HG03520 (cell line): ENCODE measurements around the gene SMOC2.
"Not testable (repeated sequence)": the region's sequence is repeated elsewhere in the genome, so short reads cannot be mapped to it uniquely, and the experiment has no call there.

Source experiments
- ATAC-seq: cut with Tn5 transposase; IDR thresholded peaks from one replicate; pipeline ENCODE4 v1.9.1; 2021; ENCODE audit warnings: mild to moderate bottlenecking, moderate library complexity; ENCODE audit not compliant: unreplicated experiment

SMOC2 gene

GRCh38 chr6:168699631-168700295 lies 258.8 kb downstream of the SMOC2 start:
- ATAC-seq, result no peak

GRCh38 chr6:168700880-168701279 lies 259.9 kb downstream of the SMOC2 start:
- no peak for ATAC-seq

GRCh38 chr6:168703990-168704389 lies 263.0 kb downstream of the SMOC2 start:
- no peak for ATAC-seq

- ATAC-seq, result no peak
These were observed 263.7 kb downstream of the SMOC2 start for GRCh38 chr6:168704678-168705077.

- not testable (repeated sequence) for ATAC-seq
These were observed 264.3 kb downstream of the SMOC2 start for GRCh38 chr6:168705271-168705670.

- ATAC-seq, result no peak
These were observed 265.6 kb downstream of the SMOC2 start for GRCh38 chr6:168706471-168707177.

GRCh38 chr6:168708526-168708925 lies 267.5 kb downstream of the SMOC2 start:
- ATAC-seq, result no peak

- ATAC-seq, result no peak
These were observed 268.0 kb downstream of the SMOC2 start for GRCh38 chr6:168708984-168709383.

- ATAC-seq, result no peak
These were observed 268.4 kb downstream of the SMOC2 start for GRCh38 chr6:168709390-168709789.

GRCh38 chr6:168709991-168710390 lies 269.0 kb downstream of the SMOC2 start:
- ATAC-seq, result no peak

GRCh38 chr6:168711049-168711640 lies 270.2 kb downstream of the SMOC2 start:
- no peak for ATAC-seq

- no peak for ATAC-seq
These were observed 270.8 kb downstream of the SMOC2 start for GRCh38 chr6:168711666-168712300.

- no peak for ATAC-seq
These were observed 272.0 kb downstream of the SMOC2 start for GRCh38 chr6:168712993-168713392.

- no peak for ATAC-seq
These were observed 272.9 kb downstream of the SMOC2 start for GRCh38 chr6:168713839-168714238.

GRCh38 chr6:168714547-168715260 lies 273.7 kb downstream of the SMOC2 start:
- no peak for ATAC-seq

GRCh38 chr6:168715643-168716481 lies 274.9 kb downstream of the SMOC2 start:
- no peak for ATAC-seq

- ATAC-seq, result no peak
These were observed 275.6 kb downstream of the SMOC2 start for GRCh38 chr6:168716581-168716980.

GRCh38 chr6:168717491-168717890 lies 276.5 kb downstream of the SMOC2 start:
- ATAC-seq, result no peak
